HG03571 (cell line): ENCODE measurements around the gene PRM3.

Source experiments
- ATAC-seq: cut with Tn5 transposase; IDR thresholded peaks from one replicate; pipeline ENCODE4 v1.9.1; 2021; ENCODE audit not compliant: unreplicated experiment

PRM3 gene

GRCh38 chr16:11272921-11273720, at the start of gene PRM3:
PRM3 (minus strand) TSS chr16:11273629; CDS start chr16:11273595, 34 bp downstream.
- no peak for ATAC-seq

GRCh38 chr16:11322823-11323222, 49.4 kb upstream of the PRM3 start:
- ATAC-seq, result no peak

GRCh38 chr16:11321662-11322061, 48.2 kb upstream of the PRM3 start:
- no peak for ATAC-seq

- ATAC-seq, result no peak
These were observed 46.7 kb upstream of the PRM3 start for GRCh38 chr16:11320170-11320569.

GRCh38 chr16:11319529-11320146, 46.2 kb upstream of the PRM3 start:
- ATAC-seq, result no peak

GRCh38 chr16:11318817-11319216, 45.4 kb upstream of the PRM3 start:
- no peak for ATAC-seq

- ATAC-seq, result no peak
These were observed 43.0 kb upstream of the PRM3 start for GRCh38 chr16:11316331-11317015.

- no peak for ATAC-seq
These were observed 42.1 kb upstream of the PRM3 start for GRCh38 chr16:11315510-11315909.

GRCh38 chr16:11314309-11314894, 41.0 kb upstream of the PRM3 start:
- ATAC-seq, result no peak

- ATAC-seq, result no peak
These were observed 40.3 kb upstream of the PRM3 start for GRCh38 chr16:11313493-11314308.

GRCh38 chr16:11312718-11313492, 39.5 kb upstream of the PRM3 start:
- no peak for ATAC-seq

- peak; percentile 41 for ATAC-seq
These were observed 37.6 kb upstream of the PRM3 start for GRCh38 chr16:11310997-11311561.

- no peak for ATAC-seq
These were observed 37.2 kb upstream of the PRM3 start for GRCh38 chr16:11310634-11310977.

- ATAC-seq, result no peak
These were observed 36.6 kb upstream of the PRM3 start for GRCh38 chr16:11309895-11310633.

GRCh38 chr16:11308493-11309283, 35.3 kb upstream of the PRM3 start:
- ATAC-seq, result no peak

GRCh38 chr16:11307639-11308492, 34.4 kb upstream of the PRM3 start:
- ATAC-seq, result no peak

GRCh38 chr16:11306997-11307638, 33.7 kb upstream of the PRM3 start:
- no peak for ATAC-seq
